HepG2 (cell line): Measurements from ENCODE around the gene PLXNA3. TPM values are rescaled to one million over a fixed set of nuclear protein-coding genes. Genes with fewer than 3 reads are reported as not detected.

Source experiments
- ATAC-seq: fragments of 200-7000 bp; cut with Tn5 transposase; 3 replicates; pipeline ENCODE4 v1.9.1; 2020; ENCODE audit warnings: mild to moderate bottlenecking, moderate library complexity
- BruUV-seq: library from RNA; stranded (reverse); fragments of 400-500 nt; replicated peaks from 2 replicates; lab custom pipeline; 2021; lab: Mats Ljungman, UMichigan
- CTCF ChIA-PET: fragments of 300-600 bp; formaldehyde crosslinking; extraction: SDS; loops from one replicate; lab custom pipeline; 2021; ENCODE audit warnings: low total read pairs, inconsistent platforms, low intra/inter-chr PET ratio; lab: Yijun Ruan, JAX
- POLR2A ChIA-PET: fragments of 350-600 bp; sonication (Branson Sonifier 250); formaldehyde crosslinking; loops from one replicate; lab custom pipeline; 2020; ENCODE audit warnings: antibody characterized with exemption, inconsistent platforms; lab: Yijun Ruan, JAX
- DNase-seq: peaks from one replicate; pipeline ENCODE4 v3.0.0-alpha.2; 2015; ENCODE audit warnings: low spot score
- FAIRE-seq: peaks from 3 replicates; lab custom pipeline; 2011; peaks lifted over from hg19 to GRCh38; lab: Jason Lieb, UNC
- H2AFZ ChIP-seq: one replicate; pipeline ENCODE4 v1.6.1; 2011; ENCODE audit warnings: low read length, inconsistent platforms
- H3K27ac ChIP-seq: fragments of 300-600 bp; 3 replicates; pipeline ENCODE4 v1.8.0; 2011; ENCODE audit warnings: mixed run types, mild to moderate bottlenecking, mixed read lengths, low read length, inconsistent platforms; ENCODE audit not compliant: insufficient read depth; ENCODE audit errors: extremely low read length
- H3K27me3 ChIP-seq, 2 experiments: fragments of 200-600 bp in 1 of 2; 2 replicates in 1 of 2; 3 replicates in 1 of 2; pipeline versions ENCODE4 v1.6.0 to v1.8.0; 2011; ENCODE audit warnings: low read length in 2 of 2, mild to moderate bottlenecking in 2 of 2, moderate library complexity in 2 of 2, inconsistent platforms in 1 of 2; ENCODE audit not compliant: insufficient read depth in 2 of 2, control insufficient read depth in 1 of 2
- H3K36me3 ChIP-seq, 2 experiments: fragments of 200-600 bp in 1 of 2; replicated peaks in 1 of 2; 2 replicates in 1 of 2; 3 replicates in 1 of 2; pipeline versions ENCODE4 v1.5.1 to v1.8.0; 2011; ENCODE audit warnings: low read length in 2 of 2, inconsistent platforms in 1 of 2; ENCODE audit not compliant: insufficient read depth in 2 of 2, control insufficient read depth in 1 of 2
- H3K4me1 ChIP-seq: 2 replicates; pipeline ENCODE4 v1.5.1; 2012; ENCODE audit warnings: low read length, inconsistent platforms; ENCODE audit not compliant: insufficient read depth
- H3K4me2 ChIP-seq: 2 replicates; pipeline ENCODE4 v1.6.0; 2011; ENCODE audit warnings: low read depth, low read length, inconsistent platforms
- H3K4me3 ChIP-seq, 3 experiments: fragments of 200-600 bp in 1 of 3; sonication (generic), shearing (Covaris generic) in 1 of 3; replicated peaks in 1 of 3; 2 replicates each; pipeline ENCODE4 v1.5.1; 2011 to 2016; ENCODE audit warnings: low read length in 3 of 3, inconsistent platforms in 2 of 3, low read depth in 2 of 3, mild to moderate bottlenecking in 2 of 3, control low read depth in 1 of 3, mixed read lengths in 1 of 3; ENCODE audit not compliant: insufficient read depth in 1 of 3
- H3K79me2 ChIP-seq: one replicate; pipeline ENCODE4 v1.6.1; 2011; ENCODE audit warnings: low read length, inconsistent platforms; ENCODE audit not compliant: insufficient read depth
- H3K9ac ChIP-seq: 2 replicates; pipeline ENCODE4 v1.6.0; 2011; ENCODE audit warnings: mild to moderate bottlenecking, low read depth, low read length, inconsistent platforms; ENCODE audit not compliant: insufficient read depth
- H3K9me3 ChIP-seq: 2 replicates; pipeline ENCODE4 v1.5.1; 2012; ENCODE audit warnings: mild to moderate bottlenecking, low read length
- H4K20me1 ChIP-seq: 2 replicates; pipeline ENCODE4 v1.6.0; 2011; ENCODE audit warnings: inconsistent platforms, mild to moderate bottlenecking, low read length, moderate library complexity; ENCODE audit not compliant: insufficient read depth
- CENPBD1 ChIP-seq: sonication (generic); formaldehyde crosslinking; IDR thresholded peaks from 2 replicates; pipeline ENCODE4 v1.8.0; 2022; ENCODE audit warnings: missing genetic modification reagents, low read depth, mild to moderate bottlenecking, borderline replicate concordance
- FOSL2 ChIP-seq: sonication (generic); formaldehyde crosslinking; IDR thresholded peaks from 2 replicates; pipeline ENCODE4 v1.4.0; 2020; ENCODE audit warnings: missing genetic modification reagents
- FOXO4 ChIP-seq: sonication (generic); formaldehyde crosslinking; conservative IDR thresholded peaks from 2 replicates; pipeline ENCODE4 v1.8.1; 2023; ENCODE audit warnings: missing genetic modification reagents
- RFX1 ChIP-seq: fragments of 450-650 bp; IDR thresholded peaks from 2 replicates; pipeline ENCODE4 v1.6.1; 2017
- RFX3 ChIP-seq: IDR thresholded peaks from 2 replicates; pipeline ENCODE4 v1.6.1; 2016; ENCODE audit warnings: missing biosample characterization, missing genetic modification reagents
- ZNF224 ChIP-seq: sonication (generic); formaldehyde crosslinking; IDR thresholded peaks from 2 replicates; pipeline ENCODE4 v1.5.0; 2020; ENCODE audit warnings: mild to moderate bottlenecking, missing genetic modification reagents
- ZNF629 ChIP-seq: sonication (generic); formaldehyde crosslinking; conservative IDR thresholded peaks from 2 replicates; pipeline ENCODE4 v1.5.0; 2020; ENCODE audit warnings: missing genetic modification reagents
- WGBS: methylation state at CpG from one replicate; pipeline ENCODE4 v1.1.6; 2017; ENCODE audit warnings: low lambda C conversion rate; 5-methylcytosine and 5-hydroxymethylcytosine counted together
- in situ Hi-C: cut with HindIII; loops from 2 replicates; pipeline ENCODE4 v1.10.0; 2017; ENCODE audit warnings: low pct_unique_long_range_greater_than_20kb; ENCODE audit not compliant: extremely low pct_ligation_motif_present
- intact Hi-C: fragments of 100-400 bp; cut with micrococcal nuclease; formaldehyde crosslinking; loops from one replicate; pipeline ENCODE4 v1.10.0; 2022; ENCODE audit not compliant: unreplicated experiment
- polyA plus RNA-seq, 8 experiments: library from polyadenylated mRNA; depleted of rRNA in 3 of 8; stranded (reverse) in 7 of 8; unstranded in 1 of 8; fragments of >200 nt; fragmentation: Illumina TruSeq in 4 of 8; extraction: Trizol in 4 of 8; gene quantifications; 2 replicates each; pipeline versions ENCODE4 v1.2.1 to v1.2.3, GENCODE V29; 2011 to 2016; ENCODE audit warnings: low read depth in 4 of 8, missing spikeins in 1 of 8, mixed read lengths in 1 of 8; ENCODE audit not compliant: insufficient read depth in 1 of 8
- total RNA-seq, 5 experiments: library from RNA; depleted of rRNA; stranded (reverse); fragments of >200 nt; fragmentation: Illumina TruSeq; extraction: Trizol; gene quantifications; 2 replicates each; pipeline ENCODE4 v1.2.3, GENCODE V29; 2016; ENCODE audit warnings: low read depth in 1 of 5

Gene PLXNA3
- total and polyA plus RNA-seq, 2 of the 13 experiments (the other 11 are each of a cell fraction or from before 2014, with no cell fraction given): 5.8 to 20.6 TPM

GRCh38 chrX:154434394-154435168 lies 23.5 kb upstream of the PLXNA3 start:
- Histone ChIP-seq H3K27ac (no peak overlapping the region), H3K9ac (no peak overlapping the region), H3K4me1 (peaks cover 22% of the 10 kb centered on the region), H2AFZ (no peak overlapping the region), H3K9me3 (no peaks in the 10 kb centered on the region), H3K79me2 (peaks cover 21% of the 10 kb centered on the region), H3K27me3 (no peaks in the 10 kb centered on the region), H3K4me3 (no peak overlapping the region), H4K20me1 (no peaks in the 10 kb centered on the region), H3K4me2 (no peak overlapping the region), H3K36me3 (no peaks in the 10 kb centered on the region; a peak in 3 of 5 replicates)
- BruUV-seq: no TSS peak
- ChIA-PET CTCF (no interaction called here), POLR2A (no interaction called here)
- in situ Hi-C loops: no loop called here
- ATAC-seq (no peak), DNase-seq (no peak), FAIRE-seq (no peak)
- peak; percentile 50 for TF ChIP-seq ZNF629 (CRISPR knock-in tag)
- TF ChIP-seq ZNF224 (CRISPR knock-in tag): no peak
- intact Hi-C loops: no loop called here
- WGBS: 100% methylated on average over 1 of the region's 7 CpGs

- no peak for ATAC-seq
These were observed 22.8 kb upstream of the PLXNA3 start for GRCh38 chrX:154435171-154435733.

More at GRCh38 chrX:154435171-154435733, 22.8 kb upstream of the PLXNA3 start:
- Histone ChIP-seq H4K20me1 (no peaks in the 10 kb centered on the region), H2AFZ (no peak overlapping the region), H3K4me3 (no peak overlapping the region), H3K4me2 (no peak overlapping the region), H3K36me3 (no peaks in the 10 kb centered on the region; a peak in 3 of 5 replicates), H3K4me1 (peaks cover 15% of the 10 kb centered on the region), H3K27ac (no peak overlapping the region), H3K9me3 (no peaks in the 10 kb centered on the region), H3K27me3 (no peaks in the 10 kb centered on the region), H3K79me2 (peaks cover 18% of the 10 kb centered on the region), H3K9ac (no peak overlapping the region)
- DNase-seq (no peak), FAIRE-seq (no peak)
- intact Hi-C loops (no loop called here), in situ Hi-C loops (no loop called here)
- CTCF ChIA-PET: no interaction called here
- TF ChIP-seq RFX1: no peak
- TF ChIP-seq RFX3 (CRISPR knock-in tag): no peak
- no peak for TF ChIP-seq CENPBD1 (CRISPR knock-in tag)
- TF ChIP-seq FOXO4 (CRISPR knock-in tag): no peak
- no peak for TF ChIP-seq FOSL2 (CRISPR knock-in tag)
- BruUV-seq: no TSS peak
- WGBS: 100% methylated on average over 10 of the region's 19 CpGs
- POLR2A ChIA-PET: no interaction called here
